Lower leg skin (tissue), 3 donors: Measurements from ENCODE around the gene CHPT1.

ENCODE experiments used
- POLR2A ChIP-seq, 2 donors: fragments of 450-650 bp; IDR thresholded peaks; one replicate each; pipeline ENCODE4 v1.6.1; 2016 to 2017; ENCODE audit warnings: antibody characterized with exemption in 2 of 2, mild to moderate bottlenecking in 1 of 2, moderate library complexity in 1 of 2
- TF ChIP-seq, protein P1 (sequence below), 3 donors: fragments of 450-650 bp; IDR thresholded peaks; one replicate each; pipeline ENCODE4 v1.5.1; 2016; ENCODE audit warnings: antibody characterized with exemption in 3 of 3, mild to moderate bottlenecking in 3 of 3, moderate library complexity in 2 of 3

DNA sequence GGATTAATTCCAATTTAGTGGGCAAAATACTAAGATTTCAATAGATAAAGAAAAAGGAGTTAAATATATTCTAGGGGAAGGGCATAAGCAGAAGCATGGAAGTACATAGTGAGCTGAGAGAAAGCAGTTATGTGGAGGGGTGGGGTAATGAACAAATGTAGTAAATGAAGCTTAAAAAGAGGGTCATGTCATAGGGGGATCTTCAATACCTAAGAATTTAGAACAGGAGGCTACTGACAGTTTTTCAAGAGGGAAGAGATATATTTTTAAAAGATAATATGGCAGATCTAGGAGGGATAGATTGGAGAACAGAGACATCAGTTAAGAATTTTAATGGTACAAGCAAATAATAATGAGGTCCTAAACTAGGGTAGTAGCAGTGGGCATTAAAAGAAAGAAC, 32.4 kb downstream of the CHPT1 start:
- TF ChIP-seq, protein P1, sequence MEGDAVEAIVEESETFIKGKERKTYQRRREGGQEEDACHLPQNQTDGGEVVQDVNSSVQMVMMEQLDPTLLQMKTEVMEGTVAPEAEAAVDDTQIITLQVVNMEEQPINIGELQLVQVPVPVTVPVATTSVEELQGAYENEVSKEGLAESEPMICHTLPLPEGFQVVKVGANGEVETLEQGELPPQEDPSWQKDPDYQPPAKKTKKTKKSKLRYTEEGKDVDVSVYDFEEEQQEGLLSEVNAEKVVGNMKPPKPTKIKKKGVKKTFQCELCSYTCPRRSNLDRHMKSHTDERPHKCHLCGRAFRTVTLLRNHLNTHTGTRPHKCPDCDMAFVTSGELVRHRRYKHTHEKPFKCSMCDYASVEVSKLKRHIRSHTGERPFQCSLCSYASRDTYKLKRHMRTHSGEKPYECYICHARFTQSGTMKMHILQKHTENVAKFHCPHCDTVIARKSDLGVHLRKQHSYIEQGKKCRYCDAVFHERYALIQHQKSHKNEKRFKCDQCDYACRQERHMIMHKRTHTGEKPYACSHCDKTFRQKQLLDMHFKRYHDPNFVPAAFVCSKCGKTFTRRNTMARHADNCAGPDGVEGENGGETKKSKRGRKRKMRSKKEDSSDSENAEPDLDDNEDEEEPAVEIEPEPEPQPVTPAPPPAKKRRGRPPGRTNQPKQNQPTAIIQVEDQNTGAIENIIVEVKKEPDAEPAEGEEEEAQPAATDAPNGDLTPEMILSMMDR (IDR thresholded peaks at IDR 0.05) = no peak
- TF ChIP-seq POLR2A (IDR thresholded peaks at IDR 0.05) = no peak
